Tibial artery (tissue), 4 donors: Measurements from ENCODE around the gene SMARCC2.

Experiments used
- DNase-seq, 2 donors: peaks; one replicate each; pipeline ENCODE4 v3.0.0-alpha.2; 2019
- H3K27ac ChIP-seq, 2 donors: fragments of 200-600 bp; sonication (generic) in 1 of 2; 1 replicate in 1 of 2; 2 replicates in 1 of 2; pipeline ENCODE4 v1.5.1; 2018 to 2019; ENCODE audit warnings: mild to moderate bottlenecking in 1 of 2
- H3K27me3 ChIP-seq, 2 donors: fragments of 200-600 bp; sonication (generic) in 1 of 2; one replicate each; pipeline versions ENCODE4 v1.5.1 to v1.6.0; 2016 to 2019
- H3K36me3 ChIP-seq, 3 donors: fragments of 200-600 bp; sonication (generic) in 2 of 3; one replicate each; pipeline ENCODE4 v1.5.1; 2016 to 2019; ENCODE audit warnings: mild to moderate bottlenecking in 2 of 3
- H3K4me1 ChIP-seq, 4 donors: fragments of 200-600 bp; sonication (generic) in 2 of 4; 1 replicate in 3 of 4; 2 replicates in 1 of 4; pipeline ENCODE4 v1.5.1; 2016 to 2019
- H3K4me3 ChIP-seq, 2 donors: fragments of 200-600 bp; sonication (generic) in 1 of 2; 1 replicate in 1 of 2; 2 replicates in 1 of 2; pipeline ENCODE4 v1.5.1; 2018 to 2019; ENCODE audit warnings: mild to moderate bottlenecking in 2 of 2
- H3K9me3 ChIP-seq, 3 donors: fragments of 200-600 bp; sonication (generic) in 1 of 3; one replicate each; pipeline ENCODE4 v1.5.1; 2016 to 2019
- CTCF ChIP-seq, 2 experiments: fragments of 200-600 bp in 1 of 2; fragments of 450-650 bp in 1 of 2; IDR thresholded peaks; one replicate each; pipeline ENCODE4 v1.5.1; 2017 to 2019; ENCODE audit warnings: antibody characterized with exemption in 2 of 2, mild to moderate bottlenecking in 1 of 2, moderate library complexity in 1 of 2
- intact Hi-C: fragments of 100-400 bp; cut with DNase I; formaldehyde crosslinking; loops from one replicate; pipeline ENCODE4 v1.15.0; 2023; ENCODE audit warnings: low total_unique reads

Gene SMARCC2

GRCh38 chr12:56150563-56150962 is 38.7 kb downstream of the SMARCC2 start:
- intact Hi-C loops: no loop called here
- Histone ChIP-seq H3K36me3 (peaks cover 0 to 7% (median 0%) of the 10 kb centered on the region in 3 donors), H3K27me3 (no peaks in the 10 kb centered on the region), H3K4me3 (no peak overlapping the region), H3K9me3 (no peaks in the 10 kb centered on the region), H3K4me1 (peaks cover 0 to 30% (median 25%) of the 10 kb centered on the region in 4 donors), H3K27ac (no peak overlapping the region)
- DNase-seq: no peak
- TF ChIP-seq CTCF (IDR thresholded peaks at IDR 0.05): no peak

- Histone ChIP-seq H3K4me1 (peaks cover 0 to 19% (median 12%) of the 10 kb centered on the region in 4 donors), H3K4me3 (no peak overlapping the region), H3K36me3 (peaks cover 33 to 36% (median 36%) of the 10 kb centered on the region in 3 donors), H3K27ac (no peak overlapping the region), H3K27me3 (no peaks in the 10 kb centered on the region), H3K9me3 (no peaks in the 10 kb centered on the region)
- no peak for TF ChIP-seq CTCF (IDR thresholded peaks at IDR 0.05)
- DNase-seq: no peak
- intact Hi-C loops: no loop called here
These were observed 42.5 kb downstream of the SMARCC2 start for GRCh38 chr12:56146492-56147460.

- no peak overlapping the region for H3K4me3 ChIP-seq
- no peak for TF ChIP-seq CTCF (IDR thresholded peaks at IDR 0.05)
- no peaks in the 10 kb centered on the region for H3K27me3 ChIP-seq
- H3K4me1 ChIP-seq: peaks cover 0 to 13% (median 8%) of the 10 kb centered on the region in 4 donors
- H3K9me3 ChIP-seq: no peaks in the 10 kb centered on the region
- DNase-seq: no peak
- no peak overlapping the region for H3K27ac ChIP-seq
- intact Hi-C loops: no loop called here
- peaks cover 45 to 51% (median 51%) of the 10 kb centered on the region in 3 donors for H3K36me3 ChIP-seq
These were observed 44.1 kb downstream of the SMARCC2 start for GRCh38 chr12:56145217-56145616.

- H3K36me3 ChIP-seq: peaks cover 57 to 65% (median 65%) of the 10 kb centered on the region in 3 donors
- no peak overlapping the region for H3K27ac ChIP-seq
- no peak overlapping the region for H3K4me3 ChIP-seq
- peaks cover 0 to 13% (median 8%) of the 10 kb centered on the region in 4 donors for H3K4me1 ChIP-seq
- no peak for DNase-seq
- no peak for TF ChIP-seq CTCF (IDR thresholded peaks at IDR 0.05)
- H3K27me3 ChIP-seq: no peaks in the 10 kb centered on the region
- intact Hi-C loops: no loop called here
- no peaks in the 10 kb centered on the region for H3K9me3 ChIP-seq
These were observed 45.4 kb downstream of the SMARCC2 start for GRCh38 chr12:56143870-56144269.

GRCh38 chr12:56143217-56143616 is 46.1 kb downstream of the SMARCC2 start:
- H3K4me3 ChIP-seq: no peak overlapping the region
- H3K9me3 ChIP-seq: no peaks in the 10 kb centered on the region
- H3K4me1 ChIP-seq: peaks cover 0 to 13% (median 8%) of the 10 kb centered on the region in 4 donors
- no peak for DNase-seq
- TF ChIP-seq CTCF (IDR thresholded peaks at IDR 0.05): no peak
- H3K27ac ChIP-seq: no peak overlapping the region
- H3K27me3 ChIP-seq: no peaks in the 10 kb centered on the region
- intact Hi-C loops: no loop called here
- H3K36me3 ChIP-seq: peaks cover 63 to 71% (median 71%) of the 10 kb centered on the region in 3 donors
